K562 (cell line): ENCODE data around the gene RHOT1. TPM values are rescaled to one million over a fixed set of nuclear protein-coding genes. Genes with fewer than 3 reads are reported as not detected.

ENCODE experiments used
- ATAC-seq: fragments of 200-7000 bp; cut with Tn5 transposase; 3 replicates; pipeline ENCODE4 v1.9.1; 2020; ENCODE audit warnings: moderate library complexity
- BruUV-seq: library from RNA; stranded (reverse); fragments of 400-500 nt; replicated peaks from 2 replicates; lab custom pipeline; 2021; lab: Mats Ljungman, UMichigan
- CTCF ChIA-PET: fragments of 300-600 bp; formaldehyde crosslinking; extraction: SDS; loops from one replicate; lab custom pipeline; 2021; ENCODE audit warnings: low intra/inter-chr PET ratio; lab: Yijun Ruan, JAX
- POLR2A ChIA-PET: fragments of 300-600, 350-650 bp; sonication (Branson Sonifier 250); formaldehyde crosslinking; extraction: SDS; loops from one replicate; lab custom pipeline; 2021; ENCODE audit warnings: antibody characterized with exemption, inconsistent platforms; lab: Yijun Ruan, JAX
- DNase-seq, 4 experiments: peaks; one replicate each; pipeline versions ENCODE4 v3.0.0 to v3.0.0-alpha.2; 2011 to 2018; ENCODE audit warnings: low spot score in 3 of 4, mixed read lengths in 3 of 4; ENCODE audit errors: extremely low read depth in 1 of 4
- FAIRE-seq: peaks from 2 replicates; lab custom pipeline; 2011; peaks lifted over from hg19 to GRCh38; lab: Jason Lieb, UNC
- H2AFZ ChIP-seq: 2 replicates; pipeline ENCODE4 v1.6.0; 2011; ENCODE audit warnings: low read depth, low read length, control low read depth, inconsistent platforms
- H3K27ac ChIP-seq: fragments of 200-600 bp; 3 replicates; pipeline ENCODE4 v1.8.0; 2011; ENCODE audit warnings: low read depth, mild to moderate bottlenecking, control low read depth, inconsistent platforms, low read length, moderate library complexity, mixed read lengths; ENCODE audit errors: extremely low read depth
- H3K27me3 ChIP-seq, 2 experiments: fragments of 300-600 bp in 1 of 2; 2 replicates in 1 of 2; 3 replicates in 1 of 2; pipeline versions ENCODE4 v1.6.0 to v1.8.0; 2011; ENCODE audit warnings: inconsistent platforms in 2 of 2, low read length in 2 of 2, mild to moderate bottlenecking in 1 of 2, mixed read lengths in 1 of 2, moderate library complexity in 1 of 2; ENCODE audit not compliant: control insufficient read depth in 2 of 2, insufficient read depth in 2 of 2
- H3K36me3 ChIP-seq: fragments of 300-600 bp; 3 replicates; pipeline ENCODE4 v1.8.0; 2011; ENCODE audit warnings: mild to moderate bottlenecking, low read length, inconsistent platforms; ENCODE audit not compliant: control insufficient read depth, insufficient read depth
- H3K4me1 ChIP-seq, 2 experiments: fragments of 200-600 bp in 1 of 2; replicated peaks in 1 of 2; 2 replicates in 1 of 2; 3 replicates in 1 of 2; pipeline versions ENCODE4 v1.5.1 to v1.8.0; 2011; ENCODE audit warnings: inconsistent platforms in 2 of 2, low read length in 2 of 2, mild to moderate bottlenecking in 1 of 2, mixed read lengths in 1 of 2, moderate library complexity in 1 of 2; ENCODE audit not compliant: control insufficient read depth in 2 of 2, insufficient read depth in 2 of 2
- H3K4me2 ChIP-seq: 2 replicates; pipeline ENCODE4 v1.6.1; 2011; ENCODE audit warnings: low read length, control low read depth, inconsistent platforms, mixed read lengths; ENCODE audit not compliant: insufficient read depth
- H3K4me3 ChIP-seq: fragments of 200-600 bp; sonication (generic), shearing (Covaris generic); 2 replicates; pipeline ENCODE4 v1.5.1; 2016; ENCODE audit warnings: control low read depth, inconsistent platforms
- H3K79me2 ChIP-seq: fragments of 200-600 bp; 3 replicates; pipeline ENCODE4 v1.8.0; 2011; ENCODE audit warnings: low read length, inconsistent platforms; ENCODE audit not compliant: control insufficient read depth, insufficient read depth
- H3K9ac ChIP-seq, 2 experiments: 2 replicates each; pipeline versions ENCODE4 v1.6.0 to v1.6.1; 2011; ENCODE audit warnings: low read depth in 2 of 2, low read length in 2 of 2, control low read depth in 1 of 2, inconsistent platforms in 1 of 2, mild to moderate bottlenecking in 1 of 2, mixed read lengths in 1 of 2; ENCODE audit not compliant: insufficient read depth in 1 of 2
- H3K9me1 ChIP-seq: one replicate; pipeline ENCODE4 v1.6.0; 2011; ENCODE audit warnings: inconsistent platforms, mild to moderate bottlenecking, low read length, moderate library complexity; ENCODE audit not compliant: control insufficient read depth, insufficient read depth
- H3K9me3 ChIP-seq: replicated peaks from 2 replicates; pipeline ENCODE4 v1.5.1; 2011; ENCODE audit warnings: low read depth, low read length, inconsistent platforms; ENCODE audit not compliant: control insufficient read depth, insufficient read depth
- H4K20me1 ChIP-seq: replicated peaks from 2 replicates; pipeline ENCODE4 v1.6.1; 2011; ENCODE audit warnings: low read length, inconsistent platforms, mixed read lengths; ENCODE audit not compliant: control insufficient read depth, insufficient read depth
- AFF4 ChIP-seq: sonication (generic); formaldehyde crosslinking; IDR thresholded peaks from 2 replicates; pipeline ENCODE4 v1.8.0; 2023; ENCODE audit warnings: mild to moderate bottlenecking, missing genetic modification reagents
- KDM2B ChIP-seq: fragments of 250-450 bp; sonication (Bioruptor Pico); IDR thresholded peaks from 2 replicates; pipeline ENCODE4 v1.8.0; 2021; ENCODE audit warnings: mild to moderate bottlenecking, moderate library complexity
- L3MBTL2 ChIP-seq: fragments of 450-650 bp; IDR thresholded peaks from 2 replicates; pipeline ENCODE4 v1.6.1; 2016; ENCODE audit warnings: mild to moderate bottlenecking, moderate library complexity
- NELFE ChIP-seq: IDR thresholded peaks from 2 replicates; pipeline ENCODE4 v1.6.1; 2011; ENCODE audit warnings: mild to moderate bottlenecking; ENCODE audit not compliant: insufficient read depth, insufficient read length
- POLR2A ChIP-seq: fragments of 450-650 bp; conservative IDR thresholded peaks from 2 replicates; pipeline ENCODE4 v1.6.1; 2016
- SIN3A ChIP-seq, 2 experiments: fragments of 150-350 bp in 1 of 2; IDR thresholded peaks; 2 replicates each; pipeline ENCODE4 v1.6.1; 2011 to 2016; ENCODE audit warnings: borderline replicate concordance in 2 of 2, low read depth in 2 of 2, low read length in 2 of 2, mild to moderate bottlenecking in 2 of 2, moderate library complexity in 2 of 2; ENCODE audit not compliant: control insufficient read depth in 1 of 2
- TFAP4 ChIP-seq: sonication (generic); formaldehyde crosslinking; IDR thresholded peaks from 2 replicates; pipeline ENCODE4 v1.8.0; 2022; ENCODE audit warnings: missing genetic modification reagents, mild to moderate bottlenecking, moderate library complexity, borderline replicate concordance
- THAP7 ChIP-seq: fragments of 250-450 bp; sonication (Bioruptor Pico); IDR thresholded peaks from 2 replicates; pipeline ENCODE4 v1.5.0; 2021
- ZNF586 ChIP-seq: fragments of 450-650 bp; formaldehyde crosslinking; conservative IDR thresholded peaks from 2 replicates; pipeline ENCODE4 v1.4.0; 2020; ENCODE audit warnings: mild to moderate bottlenecking, moderate library complexity
- ZNF609 ChIP-seq: sonication (generic); formaldehyde crosslinking; IDR thresholded peaks from 2 replicates; pipeline ENCODE4 v1.8.1; 2023; ENCODE audit warnings: missing genetic modification reagents, mild to moderate bottlenecking, borderline replicate concordance
- WGBS: fragments of 100-300 bp; shearing (Covaris generic); methylation state at CpG from one replicate; pipeline ENCODE4 v1.1.6; 2016; ENCODE audit warnings: low coverage, mixed read lengths; ENCODE audit not compliant: insufficient coverage; ENCODE audit errors: missing lambda C conversion rate; 5-methylcytosine and 5-hydroxymethylcytosine counted together
- in situ Hi-C: fragments of 300-500 bp; cut with MboI; formaldehyde crosslinking; loops from 4 replicates; pipeline ENCODE4 v1.15.0; 2018; ENCODE audit warnings: inconsistent platforms, mixed read lengths
- intact Hi-C: fragments of 100-400 bp; cut with micrococcal nuclease; formaldehyde crosslinking; loops from 2 replicates; pipeline ENCODE4 v1.14.2; 2022
- polyA plus RNA-seq, 8 experiments: library from polyadenylated mRNA; depleted of rRNA in 4 of 8; stranded (reverse) in 5 of 8; unstranded in 3 of 8; fragments of >200 nt; fragmentation: Nextera tagmentation in 2 of 8; fragmentation: Illumina TruSeq in 1 of 8; extraction: Ambion mirVana in 2 of 8; extraction: Trizol in 1 of 8; gene quantifications; 2 replicates each; pipeline versions ENCODE4 v1.2.1 to v1.2.3, GENCODE V29; 2011 to 2014; ENCODE audit warnings: inconsistent platforms in 1 of 8, missing spikeins in 1 of 8
- total RNA-seq, 7 experiments: library from RNA; depleted of rRNA in 6 of 7; stranded (reverse); fragments of >200 nt in 6 of 7; fragmentation: Illumina TruSeq in 2 of 7; extraction: Trizol in 2 of 7; gene quantifications; 2 replicates each; pipeline versions ENCODE4 v1.2.1 to v1.2.3, GENCODE V29; 2011 to 2021; ENCODE audit warnings: low replicate concordance in 1 of 7

Gene RHOT1
- total and polyA plus RNA-seq, 9 of the 15 experiments (the other 6 are each of a cell fraction or from before 2014, with no cell fraction given) = 23.0 to 101 (median 32.2) TPM

- H3K9ac ChIP-seq = no peak overlapping the region
- FAIRE-seq = no peak
- in situ Hi-C loops = no loop called here
- no peak for ATAC-seq
- peaks cover 3% of the 10 kb centered on the region for H3K9me1 ChIP-seq
- peaks cover 61% of the 10 kb centered on the region for H3K79me2 ChIP-seq
- intact Hi-C loops = no loop called here
- no peaks in the 10 kb centered on the region for H3K27me3 ChIP-seq
- CTCF ChIA-PET = no interaction called here
- POLR2A ChIA-PET = interaction anchor here (1.4 to 3.3 kb wide), 3 partner anchors 10 to 29 kb away, joined by 3 to 10 read pairs (median 4); partner anchors contain the start of gene RHOT1
- no peak for DNase-seq
- peaks cover 62% of the 10 kb centered on the region for H3K36me3 ChIP-seq
- WGBS = 100% methylated on average over 3 of the region's 3 CpGs
- H4K20me1 ChIP-seq = 0 out of 2 replicates have a peak, but pooled peaks cover 4% of the 10 kb centered on the region
- H3K9me3 ChIP-seq = no peaks in the 10 kb centered on the region
- no peak overlapping the region for H3K4me3 ChIP-seq
- H3K27ac ChIP-seq = no peak overlapping the region
- H3K4me2 ChIP-seq = no peak overlapping the region
- no peak overlapping the region for H2AFZ ChIP-seq
- H3K4me1 ChIP-seq = peaks cover 0 to 16% of the 10 kb centered on the region in 2 experiments; a peak in 4 of 5 replicates
- no TSS peak for BruUV-seq
- TF ChIP-seq AFF4 = no peak
- TF ChIP-seq POLR2A = no peak
- no peak for TF ChIP-seq ZNF586 (CRISPR knock-in tag)
- TF ChIP-seq ZNF609 (CRISPR knock-in tag) = no peak
- TF ChIP-seq KDM2B = no peak
- TF ChIP-seq TFAP4 (CRISPR knock-in tag) = no peak
- no peak for TF ChIP-seq NELFE
- no peak for TF ChIP-seq THAP7 (CRISPR knock-in tag)
- no peak for TF ChIP-seq L3MBTL2
- TF ChIP-seq SIN3A (IDR thresholded peaks at IDR 0.05; ENCODE audit: borderline replicate concordance in 2 of 2, control insufficient read depth in 1 of 2, low read depth in 2 of 2, low read length in 2 of 2) = no peak
These were observed 13.6 kb downstream of the RHOT1 start for GRCh38 chr17:32155896-32156295.
